ENCODE measurements around the gene TLK1. TPM values are rescaled to one million over a fixed set of nuclear protein-coding genes. Genes with fewer than 3 reads are reported as not detected.
"Not testable (repeated sequence)": the region's sequence is repeated elsewhere in the genome, so short reads cannot be mapped to it uniquely, and the experiment has no call there.

The TLK1 gene
- total RNA-seq, 2 donors from 2014 or later, result 54.5 to 64.0 TPM

DNA sequence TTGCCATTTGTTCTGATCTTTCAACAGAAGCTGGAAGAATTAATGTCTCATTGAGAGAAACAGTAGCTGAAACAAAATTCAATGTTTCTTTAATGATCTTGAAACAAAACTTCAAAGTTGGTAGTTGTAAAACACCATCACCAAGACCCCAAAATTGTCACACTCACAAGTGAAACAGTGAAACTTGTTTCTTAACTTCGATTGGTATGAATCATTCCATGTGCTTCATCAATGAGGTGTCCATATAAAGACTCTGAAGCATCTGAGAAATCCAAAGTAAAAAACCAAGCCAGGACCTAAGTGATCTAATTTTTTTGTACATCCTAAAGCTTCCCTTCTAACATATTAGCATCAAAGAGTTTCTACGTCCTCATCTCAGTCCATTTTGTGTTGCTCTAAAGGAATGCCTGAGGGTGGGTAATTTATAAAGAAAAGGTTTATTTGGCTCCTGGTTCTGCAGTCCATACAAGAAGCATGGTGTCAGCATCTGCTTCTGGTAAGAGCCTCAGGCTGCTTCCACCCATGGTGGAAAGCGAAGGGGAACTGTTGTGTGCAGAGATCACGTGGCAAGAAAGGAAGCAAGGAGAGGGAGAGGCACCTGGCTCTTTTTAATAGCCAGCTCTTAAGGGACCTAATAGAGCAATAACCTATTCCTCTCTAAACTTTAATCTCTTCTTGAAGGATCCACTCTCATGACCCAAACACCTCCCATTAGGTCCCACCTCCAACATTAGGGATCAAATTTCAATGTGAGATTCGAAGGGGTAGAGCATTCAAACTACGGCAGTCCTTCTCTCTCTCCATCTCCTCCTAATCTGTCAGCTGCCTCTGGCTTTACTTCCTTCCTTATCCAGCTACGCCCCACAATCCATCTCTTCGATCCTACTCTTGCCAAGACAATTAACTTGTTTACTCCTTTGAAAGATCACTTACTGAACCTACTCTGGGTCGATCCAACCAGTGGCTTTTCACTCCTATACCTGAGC is 20.7 kb upstream of the TLK1 start:
- Mint-ChIP-seq H3K27ac (no peak overlapping the region), H3K9me3 (no peaks in the 10 kb centered on the region), H3K4me1 (no peaks in the 10 kb centered on the region), H3K27me3 (peaks cover 3% of the 10 kb centered on the region), H3K4me3 (no peak overlapping the region), H3K36me3 (ENCODE audit: low read depth) (no peaks in the 10 kb centered on the region)
- peak; percentile 68 for ATAC-seq (replicated peaks)

- peaks cover 3% of the 10 kb centered on the region for H3K27me3 Mint-ChIP-seq
- no peaks in the 10 kb centered on the region for H3K36me3 Mint-ChIP-seq (ENCODE audit: low read depth)
- no peak overlapping the region for H3K4me3 Mint-ChIP-seq
- H3K9me3 Mint-ChIP-seq, result no peaks in the 10 kb centered on the region
- H3K4me1 Mint-ChIP-seq, result no peaks in the 10 kb centered on the region
- ATAC-seq (replicated peaks), result peak; percentile 78
- no peak overlapping the region for H3K27ac Mint-ChIP-seq
Observed at GRCh38 chr2:171180229-171180930, 19.7 kb upstream of the TLK1 start.

GRCh38 chr2:171178993-171179392 is 18.3 kb upstream of the TLK1 start:
- ATAC-seq (replicated peaks), result no peak
- Mint-ChIP-seq H3K4me1 (no peaks in the 10 kb centered on the region), H3K36me3 (ENCODE audit: low read depth) (no peaks in the 10 kb centered on the region), H3K27me3 (no peaks in the 10 kb centered on the region), H3K4me3 (no peak overlapping the region), H3K27ac (no peak overlapping the region), H3K9me3 (no peaks in the 10 kb centered on the region)

DNA sequence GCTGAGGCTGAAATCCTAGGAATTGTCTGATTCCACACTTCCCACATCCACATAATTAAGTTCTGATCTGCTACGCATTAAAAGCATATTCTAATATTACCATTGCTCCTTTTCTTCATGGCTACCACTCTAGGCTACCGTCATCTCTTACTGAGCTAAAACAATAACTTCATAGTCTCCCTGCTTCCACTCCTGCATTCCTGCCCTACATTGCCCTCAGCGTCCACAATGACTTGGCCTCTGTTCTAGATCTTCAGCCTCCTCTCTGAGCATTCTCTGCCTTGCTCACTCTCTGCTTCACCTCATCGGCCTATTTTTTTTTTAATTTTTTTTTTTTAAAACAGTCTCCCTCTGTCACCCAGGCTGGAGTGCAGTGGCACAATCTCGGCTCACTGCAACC is 15.8 kb upstream of the TLK1 start:
- Mint-ChIP-seq H3K36me3 (ENCODE audit: low read depth) (no peaks in the 10 kb centered on the region), H3K9me3 (no peaks in the 10 kb centered on the region), H3K4me1 (peaks cover 5% of the 10 kb centered on the region), H3K27me3 (no peaks in the 10 kb centered on the region), H3K27ac (no peak overlapping the region), H3K4me3 (no peak overlapping the region)
- no peak for ATAC-seq (replicated peaks)

DNA sequence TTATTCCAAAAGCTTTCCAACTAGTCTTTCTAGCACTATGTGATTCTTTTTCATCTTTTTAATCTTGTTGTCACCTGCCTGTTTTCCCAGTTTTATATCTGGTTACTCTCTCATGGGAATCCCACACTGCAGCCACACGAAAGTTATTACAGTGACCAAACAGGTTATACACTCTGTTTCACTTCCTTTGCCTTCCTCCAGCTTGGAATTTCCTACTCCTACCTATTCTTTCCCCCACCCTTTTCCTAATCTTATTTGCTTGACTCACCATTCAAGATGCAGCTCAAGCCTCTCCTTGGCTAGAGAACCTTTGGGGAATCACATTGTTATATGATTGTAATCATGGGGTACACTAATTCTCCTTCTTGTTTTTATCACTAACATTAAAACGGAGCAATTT is 13.4 kb upstream of the TLK1 start:
- Mint-ChIP-seq H3K36me3 (ENCODE audit: low read depth) (no peaks in the 10 kb centered on the region), H3K4me1 (peaks cover 5% of the 10 kb centered on the region), H3K9me3 (no peaks in the 10 kb centered on the region), H3K27me3 (no peaks in the 10 kb centered on the region), H3K27ac (no peak overlapping the region), H3K4me3 (no peak overlapping the region)
- no peak for ATAC-seq (replicated peaks)

DNA sequence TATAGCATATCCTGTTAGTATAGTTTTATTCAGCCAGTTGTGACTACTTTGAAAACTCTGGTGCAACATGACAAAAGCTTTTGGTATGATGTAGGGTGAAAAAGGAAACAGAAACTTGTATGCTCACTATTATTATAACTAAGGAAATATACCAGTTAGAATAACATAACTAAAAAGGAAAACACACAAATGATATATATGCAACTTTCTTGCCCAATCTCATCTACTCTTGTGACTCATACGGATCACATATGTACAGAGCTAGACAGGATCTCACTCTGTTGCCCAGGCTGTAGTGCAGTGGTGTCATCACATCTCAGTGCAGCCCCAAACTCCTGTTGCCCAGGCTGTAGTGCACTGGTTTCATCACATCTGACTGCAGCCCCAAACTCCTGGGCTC is 12.4 kb upstream of the TLK1 start:
- peak; percentile 99 for ATAC-seq (replicated peaks)
- H3K27ac Mint-ChIP-seq, result peak overlapping the region; percentile 69
- H3K27me3 Mint-ChIP-seq, result no peaks in the 10 kb centered on the region
- no peak overlapping the region for H3K4me3 Mint-ChIP-seq
- no peaks in the 10 kb centered on the region for H3K36me3 Mint-ChIP-seq (ENCODE audit: low read depth)
- H3K9me3 Mint-ChIP-seq, result no peaks in the 10 kb centered on the region
- peaks cover 5% of the 10 kb centered on the region for H3K4me1 Mint-ChIP-seq

- H3K36me3 Mint-ChIP-seq (ENCODE audit: low read depth), result no peaks in the 10 kb centered on the region
- no peak for ATAC-seq (replicated peaks)
- H3K9me3 Mint-ChIP-seq, result no peaks in the 10 kb centered on the region
- H3K4me1 Mint-ChIP-seq, result peaks cover 5% of the 10 kb centered on the region
- no peak overlapping the region for H3K4me3 Mint-ChIP-seq
- H3K27ac Mint-ChIP-seq, result no peak overlapping the region
- no peaks in the 10 kb centered on the region for H3K27me3 Mint-ChIP-seq
Observed at GRCh38 chr2:171171808-171172207, 11.1 kb upstream of the TLK1 start.

DNA sequence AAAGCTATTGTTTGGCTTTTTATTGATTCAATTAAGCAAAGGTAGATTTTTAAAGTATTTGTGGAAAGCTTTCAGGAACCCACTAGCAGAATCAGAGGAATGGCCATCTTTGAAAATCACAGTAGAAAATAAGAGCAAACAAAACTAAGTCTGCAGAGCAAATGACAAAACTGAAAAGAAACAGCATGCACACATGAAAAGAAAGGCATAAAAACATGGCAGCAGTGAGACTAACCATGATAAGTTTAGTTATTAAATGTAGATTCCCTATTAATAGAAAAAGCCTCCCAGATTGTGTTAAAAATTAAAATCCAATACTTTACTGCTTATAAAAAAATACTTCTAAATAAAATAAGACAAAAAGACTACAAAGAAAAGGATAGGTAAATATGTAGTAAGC is 9.1 kb upstream of the TLK1 start:
- no peaks in the 10 kb centered on the region for H3K9me3 Mint-ChIP-seq
- no peak for ATAC-seq (replicated peaks)
- H3K27me3 Mint-ChIP-seq, result no peaks in the 10 kb centered on the region
- H3K4me1 Mint-ChIP-seq, result peaks cover 5% of the 10 kb centered on the region
- no peaks in the 10 kb centered on the region for H3K36me3 Mint-ChIP-seq (ENCODE audit: low read depth)
- H3K4me3 Mint-ChIP-seq, result no peak overlapping the region
- H3K27ac Mint-ChIP-seq, result no peak overlapping the region

- no peak overlapping the region for H3K4me3 Mint-ChIP-seq
- no peaks in the 10 kb centered on the region for H3K9me3 Mint-ChIP-seq
- H3K36me3 Mint-ChIP-seq (ENCODE audit: low read depth), result no peaks in the 10 kb centered on the region
- peaks cover 5% of the 10 kb centered on the region for H3K4me1 Mint-ChIP-seq
- no peak for ATAC-seq (replicated peaks)
- no peak overlapping the region for H3K27ac Mint-ChIP-seq
- H3K27me3 Mint-ChIP-seq, result no peaks in the 10 kb centered on the region
Observed at GRCh38 chr2:171169333-171169732, 8.6 kb upstream of the TLK1 start.

GRCh38 chr2:171167352-171167997 is 6.8 kb upstream of the TLK1 start:
- H3K9me3 Mint-ChIP-seq, result no peaks in the 10 kb centered on the region
- H3K27me3 Mint-ChIP-seq, result no peaks in the 10 kb centered on the region
- H3K4me1 Mint-ChIP-seq, result peaks cover 13% of the 10 kb centered on the region
- ATAC-seq (replicated peaks), result no peak
- no peak overlapping the region for H3K4me3 Mint-ChIP-seq
- H3K36me3 Mint-ChIP-seq (ENCODE audit: low read depth), result peaks cover 4% of the 10 kb centered on the region
- no peak overlapping the region for H3K27ac Mint-ChIP-seq

- H3K27me3 Mint-ChIP-seq, result no peaks in the 10 kb centered on the region
- H3K36me3 Mint-ChIP-seq (ENCODE audit: low read depth), result peaks cover 10% of the 10 kb centered on the region
- ATAC-seq (replicated peaks), result no peak
- peaks cover 20% of the 10 kb centered on the region for H3K4me1 Mint-ChIP-seq
- H3K27ac Mint-ChIP-seq, result no peak overlapping the region
- no peak overlapping the region for H3K4me3 Mint-ChIP-seq
- H3K9me3 Mint-ChIP-seq, result no peaks in the 10 kb centered on the region
Observed at GRCh38 chr2:171166328-171166983, 5.8 kb upstream of the TLK1 start.

- no peaks in the 10 kb centered on the region for H3K9me3 Mint-ChIP-seq
- no peak overlapping the region for H3K4me3 Mint-ChIP-seq
- H3K27me3 Mint-ChIP-seq, result no peaks in the 10 kb centered on the region
- no peak overlapping the region for H3K27ac Mint-ChIP-seq
- no peak for ATAC-seq (replicated peaks)
- H3K36me3 Mint-ChIP-seq (ENCODE audit: low read depth), result peaks cover 11% of the 10 kb centered on the region
- peaks cover 25% of the 10 kb centered on the region for H3K4me1 Mint-ChIP-seq
Observed at GRCh38 chr2:171165967-171166327, 5.3 kb upstream of the TLK1 start.

DNA sequence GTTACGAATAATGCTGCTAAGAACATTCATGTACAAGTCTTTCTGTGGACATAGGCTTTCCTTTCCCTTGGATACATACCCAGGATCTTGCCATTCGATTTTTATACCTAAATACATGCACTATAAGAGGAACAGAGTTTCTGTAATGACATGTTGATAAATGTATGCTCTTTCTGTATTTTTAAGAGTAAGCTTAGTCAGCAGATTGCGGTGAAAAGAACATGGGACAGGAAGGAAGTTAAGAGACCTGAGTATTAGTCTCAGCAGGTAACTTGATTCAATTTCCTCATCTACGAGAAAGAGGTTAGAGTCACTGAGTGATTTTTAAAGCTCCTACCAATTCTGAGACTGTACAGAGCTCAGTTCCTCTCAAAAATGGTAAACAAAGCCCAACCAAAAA is 2.6 kb upstream of the TLK1 start:
- Mint-ChIP-seq H3K36me3 (ENCODE audit: low read depth) (peaks cover 22% of the 10 kb centered on the region), H3K27me3 (no peaks in the 10 kb centered on the region), H3K9me3 (no peaks in the 10 kb centered on the region), H3K27ac (peak overlapping the region; percentile 84), H3K4me3 (peak overlapping the region; percentile 99), H3K4me1 (peaks cover 28% of the 10 kb centered on the region)
- ATAC-seq (replicated peaks), result peak; percentile 4

DNA sequence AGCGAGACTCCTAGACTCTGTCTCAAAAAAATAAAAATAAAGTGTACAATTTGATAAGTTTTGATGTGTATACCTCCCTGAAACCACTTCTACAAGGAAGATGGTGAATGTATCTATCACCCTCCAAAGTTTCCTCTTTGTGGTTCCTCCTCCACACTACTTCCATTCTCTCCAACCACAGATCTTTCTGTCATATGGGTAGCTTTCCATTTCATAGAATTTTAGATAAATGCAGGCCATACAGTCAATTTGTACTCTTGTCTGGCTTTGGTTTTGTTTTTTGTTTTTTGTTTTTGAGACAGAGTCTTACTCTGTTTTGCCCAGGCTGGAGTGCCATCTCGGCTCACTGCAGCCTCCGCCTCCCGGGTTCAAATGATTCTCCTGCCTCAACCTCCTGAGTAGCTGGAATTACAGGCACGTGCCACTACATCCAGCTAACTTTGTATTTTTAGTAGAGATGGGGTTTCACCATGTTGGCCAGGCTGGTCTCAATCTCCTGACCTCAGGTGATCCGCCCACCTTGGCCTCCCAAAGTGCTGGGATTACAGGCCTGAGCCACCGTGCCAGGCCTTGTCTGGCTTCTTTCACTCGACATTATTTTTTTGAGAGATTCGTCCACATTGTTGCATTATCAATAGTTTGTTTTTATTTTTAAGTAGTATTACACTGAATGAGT is 2.0 kb upstream of the TLK1 start:
- not testable (repeated sequence) for H3K9me3 Mint-ChIP-seq, H3K27me3 Mint-ChIP-seq
- Mint-ChIP-seq H3K4me3 (peak overlapping the region; percentile 99), H3K4me1 (peaks cover 30% of the 10 kb centered on the region), H3K27ac (peak overlapping the region; percentile 84), H3K36me3 (ENCODE audit: low read depth) (peaks cover 22% of the 10 kb centered on the region)
- ATAC-seq (replicated peaks), result peak; percentile 48

Data from activated T-helper 17 cell treated with anti-CD3 and anti-CD28 coated beads, Interleukin-2, amount 50 U/mL, for 72 hours (primary cell).